GM21447 (cell line): ENCODE data around the gene FOXP3.

Experiments
- ATAC-seq: cut with Tn5 transposase; IDR thresholded peaks from one replicate; pipeline ENCODE4 v1.9.1; 2021; ENCODE audit not compliant: unreplicated experiment

Gene FOXP3

DNA sequence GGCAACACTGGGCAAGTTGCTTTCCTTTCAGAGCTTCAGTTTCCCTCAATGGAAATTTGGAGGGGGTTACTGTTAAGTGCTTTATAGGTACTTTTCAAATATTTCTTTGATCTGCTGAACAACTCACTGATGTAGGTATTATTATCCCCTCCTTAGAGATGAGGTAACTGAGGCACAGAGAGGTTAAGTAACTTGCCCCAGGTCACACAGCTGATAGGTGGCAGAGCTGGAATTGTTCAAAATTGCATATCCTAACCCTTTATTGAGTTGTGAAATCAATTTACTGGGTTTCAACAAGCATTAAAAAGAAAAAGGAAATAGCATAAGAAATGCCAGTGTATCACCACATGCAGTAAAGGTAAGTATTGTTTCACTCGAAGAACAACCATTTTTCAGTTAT lies 11.7 kb upstream of the FOXP3 start:
- no peak for ATAC-seq

DNA sequence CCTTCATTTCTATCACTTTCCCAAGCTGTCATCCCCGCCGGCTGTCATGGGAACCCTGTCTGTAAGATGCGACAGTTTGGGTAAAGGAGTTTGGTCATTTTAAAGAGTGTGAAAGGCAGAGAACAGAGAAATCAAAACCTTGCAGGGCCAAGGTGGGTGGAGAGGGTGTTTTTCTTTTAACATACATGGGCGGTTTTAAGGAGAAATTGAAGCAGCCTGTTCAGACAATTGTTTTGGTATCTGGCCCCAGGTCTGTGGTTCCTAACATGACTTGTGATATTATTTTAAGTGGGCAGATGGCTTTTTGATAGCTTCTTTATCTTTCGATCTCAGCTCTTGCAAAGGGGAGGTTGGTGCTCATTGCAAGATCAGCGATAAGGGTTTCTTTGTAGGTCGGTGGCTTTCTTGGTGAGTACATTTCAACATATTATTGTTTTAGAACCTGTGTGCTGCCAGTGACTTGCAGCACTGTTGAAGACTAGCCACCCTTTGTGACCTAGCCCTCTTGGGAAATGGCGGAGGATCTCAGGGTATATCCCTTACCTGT lies 8.7 kb upstream of the FOXP3 start:
- ATAC-seq, result no peak

DNA sequence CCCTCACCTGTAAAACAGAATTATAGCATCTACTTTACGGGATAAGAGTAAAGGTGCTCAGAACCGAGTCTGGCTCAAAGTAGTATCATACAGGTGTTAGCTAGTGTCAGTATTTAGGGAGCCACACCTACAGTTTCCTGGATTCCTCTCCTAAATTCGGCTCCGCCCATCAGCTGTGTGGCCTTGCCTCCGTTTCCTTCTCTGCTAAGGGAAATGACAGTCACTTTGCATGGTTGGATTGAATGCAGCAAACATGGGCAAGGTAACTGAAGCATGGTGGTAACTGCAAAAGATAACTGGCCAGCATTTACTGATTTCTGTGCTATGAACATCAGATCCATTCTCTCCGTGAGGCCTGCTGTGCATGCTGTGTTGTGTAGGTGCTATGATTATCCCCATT lies 7.9 kb upstream of the FOXP3 start:
- ATAC-seq, result no peak

DNA sequence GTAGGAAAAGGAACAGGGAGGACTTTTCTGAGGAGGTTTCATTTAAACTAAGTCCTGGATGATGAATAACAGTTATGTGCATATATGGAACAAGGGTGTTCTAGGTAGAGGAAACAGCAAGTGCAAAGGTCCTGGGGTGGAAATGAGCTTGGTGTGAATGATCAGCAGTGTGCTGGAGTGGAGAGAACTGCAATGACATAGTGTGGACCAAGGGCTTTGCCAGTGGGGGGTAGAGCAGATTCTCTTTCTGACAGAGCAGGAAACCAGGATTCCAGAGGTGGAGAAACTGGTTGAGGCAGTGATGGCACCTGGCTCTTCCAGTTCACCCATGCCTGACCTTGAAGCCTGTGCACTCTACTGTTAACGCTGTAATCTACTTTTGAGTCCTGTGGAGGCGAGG lies 6.8 kb upstream of the FOXP3 start:
- no peak for ATAC-seq

DNA sequence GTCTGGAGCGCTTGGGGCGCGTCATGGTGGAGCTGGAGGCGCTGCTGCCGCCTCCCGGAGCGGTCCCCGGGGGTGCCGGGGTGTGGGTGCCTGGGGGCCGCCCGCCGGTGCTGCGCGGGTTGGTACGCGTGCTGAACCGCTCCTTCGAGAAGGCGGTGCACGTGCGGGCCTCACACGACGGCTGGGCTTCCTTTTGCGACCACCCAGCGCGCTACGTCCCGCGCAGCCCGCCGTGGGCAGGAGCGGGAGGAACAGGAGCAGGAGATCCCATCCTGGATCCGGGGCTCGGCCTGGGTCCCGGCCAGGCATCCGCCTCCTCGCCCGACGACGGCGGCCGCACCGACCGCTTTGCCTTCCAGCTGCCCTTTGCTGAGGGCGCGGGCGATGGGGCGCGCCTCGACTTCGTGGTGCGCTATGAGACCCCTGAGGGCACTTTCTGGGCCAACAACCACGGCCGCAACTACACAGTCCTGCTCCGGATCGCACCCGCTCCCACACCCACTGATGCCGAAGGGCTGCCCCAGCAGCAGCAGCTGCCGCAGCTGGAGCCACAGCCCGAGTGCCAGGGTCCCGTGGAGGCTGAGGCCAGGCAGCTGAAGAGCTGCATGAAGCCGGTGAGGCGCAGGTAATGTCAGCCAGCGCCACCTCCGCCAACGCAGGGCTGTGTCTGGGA lies 5.9 kb upstream of the FOXP3 start:
- no peak for ATAC-seq

DNA sequence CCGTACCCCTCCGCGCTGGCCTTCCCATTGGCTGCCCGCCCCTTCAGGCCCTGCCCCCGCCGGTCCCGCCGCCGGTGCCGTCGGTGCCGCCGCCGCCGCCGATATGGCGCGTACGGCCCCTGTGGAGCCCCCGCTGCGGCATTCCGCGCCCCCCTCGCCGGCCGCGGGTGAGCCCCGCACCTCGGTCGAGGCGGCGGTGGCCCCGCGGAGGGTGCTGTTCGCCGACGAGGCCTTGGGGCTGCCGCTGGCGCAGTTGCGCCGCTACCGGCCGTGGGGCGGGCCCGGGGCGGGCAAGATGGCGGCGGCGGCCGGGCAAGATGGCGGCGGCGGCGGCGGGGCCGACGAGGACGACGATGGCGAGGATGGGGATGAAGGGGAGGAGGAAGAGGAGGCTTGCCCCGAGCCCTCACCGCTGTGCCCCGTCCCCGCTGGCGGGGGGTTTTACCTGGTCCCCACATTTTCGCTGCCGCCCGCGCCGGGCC lies 5.3 kb upstream of the FOXP3 start, which contains the start of gene PPP1R3F:
Gene PPP1R3F (plus strand): TSS at position 27 of the 482 bp plus-strand sequence. CDS start 77 bp downstream, at position 104.
- ATAC-seq, result peak; percentile 11

DNA sequence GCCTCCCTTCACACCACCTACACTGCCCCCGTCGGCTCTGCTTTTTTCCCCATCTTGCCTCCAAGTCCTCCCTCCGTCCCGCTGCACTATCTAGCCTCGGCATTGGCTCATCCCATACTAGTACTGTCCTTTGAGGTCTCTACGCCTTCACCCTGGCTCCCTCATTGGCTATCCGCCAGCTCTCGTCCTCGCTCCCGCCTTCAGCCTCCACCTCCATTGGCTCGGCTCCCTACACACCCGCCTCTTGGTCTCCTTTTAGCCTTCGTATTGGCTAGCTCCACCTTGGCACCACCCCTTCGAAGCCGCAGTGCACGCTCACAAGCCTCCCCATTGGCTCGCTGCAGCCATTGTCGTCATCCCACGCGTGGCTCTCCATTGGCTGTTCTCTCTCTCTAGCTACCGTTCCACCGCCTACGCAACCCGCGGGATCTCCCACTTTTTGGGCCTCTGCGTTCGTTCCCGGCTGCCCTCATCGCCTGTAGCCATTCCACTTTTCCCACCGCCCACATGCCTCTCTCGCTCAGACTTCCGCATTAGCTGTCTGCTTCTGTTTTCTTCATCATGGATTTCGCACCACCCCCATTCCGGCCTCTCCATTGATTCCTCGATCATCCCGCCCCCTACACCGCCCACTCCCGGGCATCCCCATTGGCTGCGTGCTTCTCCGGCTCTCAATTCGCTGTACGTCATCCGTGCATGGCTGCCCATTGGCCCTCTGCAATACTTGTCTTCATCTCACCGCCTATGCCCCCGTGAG lies 4.7 kb upstream of the FOXP3 start:
- peak; percentile 91 for ATAC-seq

DNA sequence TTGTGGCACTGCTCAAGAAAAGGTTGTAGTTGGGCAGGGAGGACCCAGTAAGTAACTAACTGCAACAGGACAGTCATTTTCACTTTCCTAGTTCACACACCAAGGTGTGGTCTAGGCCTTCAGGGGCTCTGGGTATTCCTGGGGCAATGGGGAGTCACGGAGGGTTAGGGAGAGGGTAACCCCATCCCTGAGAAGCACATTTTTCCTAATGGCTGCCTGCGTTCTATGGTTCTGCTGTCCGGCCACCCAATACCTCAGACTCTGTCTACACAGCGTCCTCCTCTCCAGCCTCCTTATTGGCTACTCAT lies 4.1 kb upstream of the FOXP3 start:
- ATAC-seq, result no peak

DNA sequence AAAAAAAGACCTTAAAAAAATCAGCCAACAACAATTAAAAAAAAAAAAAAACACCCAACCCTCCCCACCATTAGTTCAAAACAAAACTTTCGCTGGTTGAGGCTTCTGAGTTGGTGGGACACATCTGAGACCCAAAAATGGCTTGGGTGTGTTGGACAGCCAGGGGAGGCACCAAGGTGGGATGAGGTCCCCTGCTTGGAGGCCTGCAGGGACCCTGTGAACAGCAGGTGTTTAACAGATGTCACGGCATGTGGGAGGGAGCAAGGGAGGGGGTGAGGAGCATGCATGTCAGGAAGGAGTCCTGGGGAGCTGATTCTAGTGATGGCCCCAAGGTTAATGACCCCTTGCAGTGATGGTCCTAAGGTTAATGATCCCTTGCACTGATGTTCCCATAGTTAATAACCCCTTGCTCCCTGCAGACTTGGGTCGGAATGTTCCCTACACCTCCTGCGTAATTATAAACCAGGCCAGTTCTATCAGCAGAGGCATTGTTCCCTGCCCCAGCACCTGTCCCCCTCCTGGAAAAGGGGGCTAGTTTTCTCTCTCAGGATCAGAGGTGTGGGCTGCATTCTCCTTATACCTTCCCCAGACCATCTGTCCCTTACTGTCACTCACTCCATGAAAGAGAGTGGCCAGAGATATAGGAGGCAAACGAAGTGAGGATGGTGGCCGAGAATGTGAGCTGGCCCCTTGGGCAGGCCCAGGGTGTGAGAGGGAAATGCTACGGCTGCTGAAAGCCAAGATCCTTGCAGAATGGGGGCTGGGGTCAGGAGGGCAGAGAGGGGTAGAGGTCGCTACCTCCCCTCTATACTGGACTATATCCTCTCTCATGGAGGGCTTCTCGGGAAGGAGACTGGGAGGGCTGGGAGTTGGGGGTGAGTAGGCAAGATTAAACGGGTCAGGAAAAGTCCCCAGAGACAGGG lies 2.3 kb upstream of the FOXP3 start:
- no peak for ATAC-seq

DNA sequence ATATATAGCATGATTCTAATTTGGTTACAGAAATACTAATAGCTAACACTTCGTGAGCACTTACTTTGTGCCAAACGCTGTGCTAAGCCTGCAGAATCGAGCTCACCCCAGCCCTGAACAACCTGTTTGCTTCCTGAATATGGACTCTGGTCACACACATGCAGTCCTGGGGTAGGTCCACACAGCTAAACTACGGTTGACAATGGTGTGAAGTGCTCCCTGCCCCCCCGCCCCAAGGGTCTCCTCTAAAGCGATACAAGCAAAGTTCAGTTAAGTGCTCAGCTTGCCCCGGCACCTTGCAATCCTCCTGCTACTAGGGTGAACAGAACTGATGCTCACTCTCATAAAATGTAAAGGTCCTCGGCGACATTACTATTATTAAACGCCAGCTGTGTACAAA lies 879 bp downstream of the FOXP3 start:
- ATAC-seq, result no peak

DNA sequence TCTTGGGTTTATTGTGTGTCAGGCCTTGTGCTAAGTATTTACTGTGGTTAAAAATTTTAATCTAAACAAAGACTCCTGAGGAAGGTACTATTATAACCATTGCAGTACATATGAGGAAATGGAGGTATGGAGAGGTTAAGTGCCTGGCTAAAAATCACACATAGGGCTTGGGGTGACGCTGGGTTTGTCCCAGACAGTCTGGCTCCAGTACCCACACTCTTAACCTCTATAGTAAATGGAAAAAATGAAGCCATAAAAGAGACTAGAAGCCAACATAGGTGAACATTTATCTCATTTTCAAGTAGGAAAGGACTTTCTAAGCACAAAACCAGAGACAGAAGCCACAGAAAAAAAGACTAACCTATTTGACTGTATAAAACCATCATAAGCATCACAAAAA lies 1.9 kb downstream of the FOXP3 start:
- ATAC-seq, result no peak

DNA sequence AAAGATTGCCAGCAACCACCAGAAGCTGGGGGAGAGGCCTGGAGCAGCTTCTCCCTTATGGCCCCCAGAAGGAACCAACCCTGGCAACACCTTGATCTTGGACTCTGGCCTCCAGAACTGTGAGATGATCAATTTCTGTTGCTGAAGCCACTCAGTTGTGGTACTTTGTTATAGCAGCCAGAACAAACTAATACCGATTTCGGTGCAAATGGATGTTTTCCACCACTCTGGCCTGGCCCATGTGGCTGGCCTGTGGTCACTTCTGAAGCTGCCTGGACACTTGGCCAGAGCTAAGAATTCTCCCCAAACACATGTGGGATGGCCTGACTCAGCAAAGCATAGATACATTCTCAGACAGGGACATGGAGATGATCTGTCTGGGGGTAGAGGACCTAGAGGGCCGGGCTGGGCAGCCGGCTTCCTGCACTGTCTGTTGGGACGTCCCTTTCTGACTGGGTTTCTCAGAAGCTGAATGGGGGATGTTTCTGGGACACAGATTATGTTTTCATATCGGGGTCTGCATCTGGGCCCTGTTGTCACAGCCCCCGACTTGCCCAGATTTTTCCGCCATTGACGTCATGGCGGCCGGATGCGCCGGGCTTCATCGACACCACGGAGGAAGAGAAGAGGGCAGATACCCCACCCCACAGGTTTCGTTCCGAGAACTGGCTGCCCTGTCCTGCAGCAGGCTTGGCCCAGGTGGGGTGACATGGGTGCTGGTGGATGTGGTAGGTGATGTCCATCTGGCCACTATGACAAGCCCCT lies 4.1 kb downstream of the FOXP3 start:
- ATAC-seq, result no peak

DNA sequence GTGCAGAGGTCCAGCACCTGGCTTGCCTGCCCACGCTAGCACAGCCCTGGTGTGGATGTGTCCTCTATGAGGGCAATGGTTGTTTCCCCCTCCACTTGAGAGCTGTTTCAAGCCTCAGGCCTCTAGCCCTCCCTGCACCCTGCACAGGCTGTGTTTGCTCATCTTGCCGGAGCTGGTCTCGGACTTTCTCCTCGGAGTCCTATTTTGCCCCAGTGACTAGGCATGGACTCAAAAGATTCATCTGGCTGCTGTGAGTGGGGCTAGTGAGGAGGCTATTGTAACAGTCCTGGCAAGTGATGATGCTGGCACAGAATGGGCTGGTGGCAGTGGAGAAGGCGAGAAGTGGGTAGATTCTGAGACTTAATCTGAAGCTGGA lies 5.8 kb downstream of the FOXP3 start:
- no peak for ATAC-seq

DNA sequence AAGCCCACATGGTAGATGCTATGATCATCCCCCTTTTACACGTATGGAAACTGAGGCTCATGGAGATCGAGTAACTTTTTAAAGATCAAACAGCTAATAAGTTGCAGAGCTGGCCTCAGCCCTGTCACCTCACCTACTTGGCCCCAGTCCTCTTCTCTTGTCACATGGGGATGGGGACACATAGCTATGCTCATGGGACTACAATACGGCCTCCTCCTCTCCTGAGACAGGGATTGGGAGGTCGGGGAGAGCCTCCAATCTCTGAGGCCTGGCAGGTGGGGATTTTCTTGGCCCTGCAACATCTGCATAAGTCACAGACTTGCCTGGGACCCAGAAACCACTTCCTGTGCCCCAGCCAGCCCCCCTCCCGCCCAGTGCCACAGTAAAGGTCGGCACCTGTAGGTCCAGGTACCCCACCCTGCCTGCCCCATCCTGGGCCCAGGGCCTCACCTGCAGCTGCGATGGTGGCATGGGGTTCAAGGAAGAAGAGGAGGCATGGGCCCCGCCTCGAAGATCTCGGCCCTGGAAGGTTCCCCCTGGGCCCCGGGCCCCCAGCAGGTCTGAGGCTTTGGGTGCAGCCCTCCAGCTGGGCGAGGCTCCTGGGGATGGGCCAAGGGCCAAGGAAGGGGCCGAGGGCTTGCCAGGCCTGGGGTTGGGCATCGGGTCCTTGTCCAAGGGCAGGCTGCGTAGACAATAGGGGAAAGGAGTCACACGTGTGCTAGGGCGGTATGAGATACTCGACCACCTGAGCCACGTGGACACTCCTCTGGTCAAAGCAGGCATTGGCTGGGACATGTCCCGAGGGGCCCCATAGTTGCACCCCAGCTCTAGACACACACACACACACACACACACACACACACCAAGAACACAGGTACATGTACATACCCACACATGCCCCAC lies 6.4 kb downstream of the FOXP3 start:
- ATAC-seq, result no peak

DNA sequence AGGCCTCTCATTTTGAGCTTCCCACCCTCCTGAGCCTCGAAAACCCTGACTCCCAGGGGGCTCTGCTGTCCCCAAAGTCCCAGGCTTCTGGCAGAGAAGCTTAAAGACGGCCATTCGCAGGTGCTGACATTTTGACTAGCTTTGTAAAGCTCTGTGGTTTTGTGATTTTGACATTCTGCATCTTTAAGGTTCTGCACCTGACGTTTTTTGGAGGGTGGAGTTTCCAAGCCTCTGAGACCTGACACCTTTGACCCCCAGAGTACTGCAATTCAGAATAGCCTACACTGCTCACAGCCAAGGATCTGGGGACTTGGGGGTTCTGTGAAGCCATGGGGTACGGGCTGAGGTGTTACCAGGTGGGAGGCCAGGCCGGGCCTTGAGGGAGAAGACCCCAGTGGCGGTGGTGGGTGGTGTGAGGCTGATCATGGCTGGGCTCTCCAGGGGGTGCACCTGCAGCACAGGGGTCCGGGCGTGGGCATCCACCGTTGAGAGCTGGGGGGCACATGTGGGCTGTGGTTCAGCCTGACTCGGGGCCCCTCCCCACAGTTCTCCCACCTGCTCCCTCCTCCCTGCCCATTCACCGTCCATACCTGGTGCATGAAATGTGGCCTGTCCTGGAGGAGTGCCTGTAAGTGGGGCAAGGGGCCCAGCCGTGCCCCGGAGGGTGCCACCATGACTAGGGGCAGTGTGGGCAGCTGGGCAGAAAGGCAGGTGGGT lies 7.3 kb downstream of the FOXP3 start:
- ATAC-seq, result no peak

DNA sequence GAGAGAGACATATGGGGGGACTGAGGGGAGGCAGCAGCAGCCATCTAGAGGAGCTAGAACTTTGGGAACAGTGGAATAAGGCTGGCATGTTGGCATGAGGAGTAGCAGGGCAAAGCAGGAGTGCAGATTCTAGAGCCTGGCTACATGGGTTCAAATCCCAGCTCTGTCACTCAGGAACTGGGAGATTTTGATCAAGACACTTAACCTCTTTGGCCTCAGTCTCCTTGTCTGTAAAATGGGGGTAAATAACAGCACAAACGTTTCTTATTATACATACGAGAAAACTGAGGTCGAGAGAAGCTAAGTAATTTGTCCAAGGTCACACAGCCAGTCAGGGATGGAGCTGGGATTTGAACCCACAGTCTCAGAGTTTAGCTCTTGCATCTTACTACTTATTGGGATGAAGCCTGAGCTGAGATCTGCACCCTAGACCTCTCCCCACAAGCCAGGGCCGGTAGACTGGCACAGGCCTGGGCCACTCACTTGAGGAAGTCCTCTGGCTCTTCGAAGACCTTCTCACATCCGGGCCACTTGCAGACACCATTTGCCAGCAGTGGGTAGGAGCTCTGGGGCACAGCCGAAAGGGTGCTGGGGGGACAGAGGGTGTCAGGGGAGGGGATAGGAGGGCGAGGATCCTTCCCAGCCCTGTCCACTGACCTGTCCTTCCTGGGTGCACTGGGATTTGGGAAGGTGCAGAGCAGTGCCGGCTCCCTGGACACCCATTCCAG lies 8.1 kb downstream of the FOXP3 start:
- no peak for ATAC-seq

DNA sequence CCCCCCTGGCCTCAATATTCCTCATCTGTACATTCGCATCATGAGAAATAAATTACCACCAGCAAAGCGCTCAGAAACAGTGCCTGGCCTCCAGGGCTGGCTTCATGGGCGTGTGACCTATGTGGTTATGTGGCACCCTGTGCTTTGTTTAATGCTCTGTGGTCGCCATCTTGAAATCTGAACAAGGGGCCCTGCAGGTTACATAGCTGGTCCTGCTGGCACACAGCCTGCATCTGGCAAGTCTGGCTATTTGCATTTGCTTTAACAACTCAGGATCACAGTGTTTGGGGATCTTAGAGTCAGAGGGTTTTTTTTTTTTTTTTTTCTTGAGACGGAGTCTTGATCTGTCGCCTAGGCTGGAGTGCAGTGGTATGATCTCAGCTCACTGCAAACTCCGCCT lies 9.9 kb downstream of the FOXP3 start:
- ATAC-seq, result no peak

DNA sequence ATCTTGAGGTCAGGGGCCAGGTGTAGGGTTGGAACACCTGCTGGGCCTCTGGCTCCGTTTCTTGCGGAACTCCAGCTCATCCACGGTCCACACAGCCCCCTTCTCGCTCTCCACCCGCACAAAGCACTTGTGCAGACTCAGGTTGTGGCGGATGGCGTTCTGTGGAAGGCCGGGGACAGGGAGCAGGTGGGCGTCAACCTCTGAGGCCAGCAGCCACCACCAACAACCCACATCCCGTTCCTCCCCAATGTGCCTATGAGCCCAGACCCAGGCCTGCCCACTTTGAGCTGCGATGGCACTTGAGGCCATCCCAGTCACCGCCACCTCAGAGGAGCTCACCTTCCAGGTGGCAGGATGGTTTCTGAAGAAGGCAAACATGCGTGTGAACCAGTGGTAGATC lies 13.2 kb downstream of the FOXP3 start:
- ATAC-seq, result no peak
